ENCODE data around the gene CPTP. TPM values are rescaled to one million over a fixed set of nuclear protein-coding genes. Genes with fewer than 3 reads are reported as not detected.

CPTP gene
- total RNA-seq, 2 donors from 2014 or later, result 11.6 to 14.1 TPM

- no peak for DNase-seq (ENCODE audit: low spot score)
These were observed 31.7 kb downstream of the CPTP start for GRCh38 chr1:1356166-1356795.

GRCh38 chr1:1356796-1357401 lies 32.3 kb downstream of the CPTP start:
- intact Hi-C loops (cut with DNase I), result no loop called here
- DNase-seq (ENCODE audit: low spot score), result no peak

More at GRCh38 chr1:1356166-1356795, 31.7 kb downstream of the CPTP start:
- intact Hi-C loops (cut with DNase I), result no loop called here

- DNase-seq (ENCODE audit: low spot score), result no peak
- intact Hi-C loops (cut with DNase I), result no loop called here
These were observed 33.4 kb downstream of the CPTP start for GRCh38 chr1:1357871-1358432.

GRCh38 chr1:1358433-1359271 lies 34.0 kb downstream of the CPTP start, which contains the start of gene MXRA8:
TSS of gene MXRA8 (minus strand) at chr1:1358555. CDS start at chr1:1358504, 51 bp downstream.
- DNase-seq (ENCODE audit: low spot score), result peak; percentile 93
- intact Hi-C loops (cut with DNase I), result no loop called here

GRCh38 chr1:1359308-1359663 lies 34.7 kb downstream of the CPTP start:
- intact Hi-C loops (cut with DNase I), result no loop called here
- no peak for DNase-seq (ENCODE audit: low spot score)

GRCh38 chr1:1359664-1360468 lies 35.3 kb downstream of the CPTP start:
- intact Hi-C loops (cut with DNase I), result no loop called here
- DNase-seq (ENCODE audit: low spot score), result no peak

GRCh38 chr1:1360506-1361169 lies 36.0 kb downstream of the CPTP start:
- intact Hi-C loops (cut with DNase I), result no loop called here
- peak; percentile 95 for DNase-seq (ENCODE audit: low spot score)

GRCh38 chr1:1361233-1361981 lies 36.8 kb downstream of the CPTP start:
- DNase-seq (ENCODE audit: low spot score), result no peak
- intact Hi-C loops (cut with DNase I), result no loop called here

GRCh38 chr1:1361982-1362423 lies 37.4 kb downstream of the CPTP start:
- no peak for DNase-seq (ENCODE audit: low spot score)
- intact Hi-C loops (cut with DNase I), result no loop called here

- DNase-seq (ENCODE audit: low spot score), result no peak
- intact Hi-C loops (cut with DNase I), result no loop called here
These were observed 39.7 kb downstream of the CPTP start for GRCh38 chr1:1364266-1364665.

- DNase-seq (ENCODE audit: low spot score), result no peak
- intact Hi-C loops (cut with DNase I), result no loop called here
These were observed 41.5 kb downstream of the CPTP start for GRCh38 chr1:1365875-1366698.

- intact Hi-C loops (cut with DNase I), result no loop called here
- no peak for DNase-seq (ENCODE audit: low spot score)
These were observed 42.1 kb downstream of the CPTP start for GRCh38 chr1:1366699-1367066.

- intact Hi-C loops (cut with DNase I), result no loop called here
- DNase-seq (ENCODE audit: low spot score), result no peak
These were observed 42.7 kb downstream of the CPTP start for GRCh38 chr1:1367315-1367714.

GRCh38 chr1:1370094-1370493 lies 45.5 kb downstream of the CPTP start:
- peak; percentile 53 for DNase-seq (ENCODE audit: low spot score)
- intact Hi-C loops (cut with DNase I), result loop anchor here in 1 of 2 donors (10.0 kb wide), 1 partner anchor 135 kb away; no protein-coding TSS in a partner anchor

GRCh38 chr1:1370771-1371300 lies 46.2 kb downstream of the CPTP start:
- intact Hi-C loops (cut with DNase I), result loop anchor here in 1 of 2 donors (10.0 kb wide), 1 partner anchor 134 kb away; no protein-coding TSS in a partner anchor
- peak; percentile 83 for DNase-seq (ENCODE audit: low spot score)

GRCh38 chr1:1371364-1371745 lies 46.8 kb downstream of the CPTP start:
- DNase-seq (ENCODE audit: low spot score), result no peak
- intact Hi-C loops (cut with DNase I), result loop anchor here in 1 of 2 donors (10.0 kb wide), 1 partner anchor 133 kb away; no protein-coding TSS in a partner anchor
